Epithelial cell of proximal tubule (primary cell): ENCODE results near the gene TIMP2. TPM values are rescaled to one million over a fixed set of nuclear protein-coding genes. Genes with fewer than 3 reads are reported as not detected.
"Not testable (repeated sequence)": the region's sequence is repeated elsewhere in the genome, so short reads cannot be mapped to it uniquely, and the experiment has no call there.

Experiments used
- DNase-seq: peaks from one replicate; pipeline ENCODE4 v3.0.0-alpha.2; 2011; ENCODE audit warnings: low read depth
- H3K4me3 ChIP-seq: 2 replicates; pipeline ENCODE4 v1.5.1; 2011; ENCODE audit warnings: low read depth, mild to moderate bottlenecking, low read length
- CTCF ChIP-seq: conservative IDR thresholded peaks from 2 replicates; pipeline ENCODE4 v1.5.1; 2012; ENCODE audit warnings: low read depth, mild to moderate bottlenecking, low read length
- total RNA-seq: library from RNA; depleted of rRNA; stranded (reverse); fragments of >200 nt; gene quantifications from 2 replicates; pipeline ENCODE4 v1.2.3, GENCODE V29; 2015

TIMP2 gene
- total RNA-seq, 1 donor from 2014 or later, result 64.9 TPM

DNA sequence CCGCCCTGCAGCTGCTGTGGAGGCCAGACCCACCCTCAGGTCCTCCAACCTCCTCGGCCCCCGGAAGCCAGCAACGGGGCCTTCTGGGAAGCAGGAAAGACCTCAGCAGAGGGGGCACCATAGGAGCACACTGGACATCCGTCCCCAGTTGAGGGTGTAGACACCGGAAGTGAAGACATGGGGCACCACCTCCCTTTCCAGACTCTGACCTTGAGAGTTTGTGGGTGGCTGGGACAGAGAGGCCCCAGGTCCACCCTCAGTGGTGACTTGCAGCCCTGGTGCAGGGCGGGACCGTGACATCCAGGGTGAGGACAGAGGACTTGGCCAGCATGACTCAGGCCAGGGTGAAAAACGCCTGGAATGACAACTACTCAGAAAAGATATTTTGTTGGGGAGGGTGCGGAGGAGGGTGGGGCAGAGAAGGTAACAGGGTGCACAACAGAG, 42.1 kb downstream of the TIMP2 start:
- DNase-seq, result no peak
- no peak overlapping the region for H3K4me3 ChIP-seq
- no peak for TF ChIP-seq CTCF

GRCh38 chr17:78882540-78883088, 42.6 kb downstream of the TIMP2 start:
- no peak for DNase-seq
- TF ChIP-seq CTCF, result no peak
- no peak overlapping the region for H3K4me3 ChIP-seq

GRCh38 chr17:78879635-78880186, 45.5 kb downstream of the TIMP2 start:
- no peak for DNase-seq
- H3K4me3 ChIP-seq, result no peak overlapping the region
- TF ChIP-seq CTCF, result no peak

DNA sequence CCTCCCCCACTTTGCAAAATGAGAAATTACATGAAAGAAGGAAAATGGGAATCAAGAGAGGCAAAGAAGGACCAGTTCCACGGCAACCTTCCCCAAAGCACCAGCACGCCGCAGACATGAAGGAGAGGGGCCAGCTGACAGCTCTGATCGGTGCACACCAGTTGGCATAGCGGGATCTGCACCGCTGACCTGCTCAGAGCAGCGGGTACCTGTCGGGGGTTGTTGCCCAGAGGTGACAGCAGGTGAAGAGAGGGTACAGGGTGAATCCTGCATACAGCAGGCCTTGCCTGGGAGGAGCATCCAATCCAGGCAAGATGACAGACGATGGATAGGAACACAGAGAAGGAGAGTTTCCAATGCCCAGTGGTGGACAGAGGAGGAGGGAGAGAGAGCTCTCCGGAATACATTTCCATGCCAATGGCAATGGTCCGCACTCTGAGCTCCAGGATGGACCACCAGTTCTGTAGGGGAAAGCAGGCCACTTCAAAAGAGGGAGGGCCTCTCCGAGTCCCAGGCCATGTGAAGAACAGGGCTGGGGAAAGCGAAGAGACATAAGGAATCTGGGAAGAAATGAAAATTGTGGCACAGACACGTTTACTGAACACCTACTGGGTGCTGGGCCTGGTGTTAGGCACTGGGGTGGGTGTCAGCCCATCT, 46.2 kb downstream of the TIMP2 start:
- no peak for TF ChIP-seq CTCF
- DNase-seq, result no peak
- no peak overlapping the region for H3K4me3 ChIP-seq

GRCh38 chr17:78878261-78878660, 46.9 kb downstream of the TIMP2 start:
- no peak for DNase-seq
- TF ChIP-seq CTCF, result no peak
- H3K4me3 ChIP-seq, result no peak overlapping the region

GRCh38 chr17:78876954-78877517, 48.2 kb downstream of the TIMP2 start:
- DNase-seq, result not testable (repeated sequence)

DNA sequence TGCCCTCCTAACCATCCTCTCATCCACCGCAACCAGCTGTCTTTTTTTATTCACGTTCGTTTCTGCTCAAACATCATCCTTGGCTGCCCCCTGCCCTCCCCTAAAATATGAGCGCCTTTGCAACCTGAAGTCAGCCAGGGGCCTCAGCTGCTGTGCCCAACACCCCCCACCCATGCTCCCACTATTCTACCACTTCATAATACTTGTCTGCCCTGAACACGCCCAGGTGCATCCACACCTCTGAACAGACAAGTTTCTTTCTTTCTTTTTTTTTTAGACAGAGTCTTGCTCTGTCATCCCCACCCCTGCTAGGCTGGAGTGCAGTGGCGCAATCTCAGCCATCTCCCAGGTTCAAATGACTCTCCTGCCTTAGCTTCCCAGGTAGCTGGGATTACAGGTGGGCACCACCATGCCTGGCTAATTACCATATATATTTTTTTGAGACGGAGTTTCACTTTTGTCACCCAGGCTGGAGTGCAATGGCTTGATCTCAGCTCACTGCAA, 49.0 kb downstream of the TIMP2 start:
- no peak for DNase-seq

More at GRCh38 chr17:78876954-78877517, 48.2 kb downstream of the TIMP2 start:
- H3K4me3 ChIP-seq, result not testable (repeated sequence)

More for the DNA sequence above, 49.0 kb downstream of the TIMP2 start:
- TF ChIP-seq CTCF, result no peak
- no peak overlapping the region for H3K4me3 ChIP-seq
